Measurements from ENCODE around the gene SGMS1.
"Not testable (repeated sequence)": the region's sequence is repeated elsewhere in the genome, so short reads cannot be mapped to it uniquely, and the experiment has no call there.

The SGMS1 gene

GRCh38 chr10:50578949-50579348 is 44.8 kb downstream of the SGMS1 start:
- no peak for DNase-seq

GRCh38 chr10:50577681-50578350 is 45.9 kb downstream of the SGMS1 start:
- no peak for DNase-seq

- DNase-seq = no peak
Measured at GRCh38 chr10:50577010-50577409, 46.7 kb downstream of the SGMS1 start.

- DNase-seq = no peak
Measured at GRCh38 chr10:50576245-50576815, 47.4 kb downstream of the SGMS1 start.

GRCh38 chr10:50575477-50576244 is 48.1 kb downstream of the SGMS1 start:
- no peak for DNase-seq

GRCh38 chr10:50574931-50575330 is 48.8 kb downstream of the SGMS1 start:
- DNase-seq = no peak

GRCh38 chr10:50574305-50574704 is 49.5 kb downstream of the SGMS1 start:
- no peak for DNase-seq

GRCh38 chr10:50572017-50572491 is 51.7 kb downstream of the SGMS1 start:
- DNase-seq = no peak

- DNase-seq = not testable (repeated sequence)
Measured at GRCh38 chr10:50568750-50569149, 55.0 kb downstream of the SGMS1 start.

- DNase-seq = peak; percentile 75
Measured at GRCh38 chr10:50567384-50567783, 56.4 kb downstream of the SGMS1 start.

- DNase-seq = no peak
Measured at GRCh38 chr10:50566150-50566549, 57.6 kb downstream of the SGMS1 start.

GRCh38 chr10:50565301-50566083 is 58.3 kb downstream of the SGMS1 start:
- no peak for DNase-seq

GRCh38 chr10:50563906-50564305 is 59.9 kb downstream of the SGMS1 start:
- DNase-seq = no peak

GRCh38 chr10:50561816-50562215 is 61.9 kb downstream of the SGMS1 start:
- no peak for DNase-seq

- no peak for DNase-seq
Measured at GRCh38 chr10:50561266-50561665, 62.5 kb downstream of the SGMS1 start.

- no peak for DNase-seq
Measured at GRCh38 chr10:50560370-50560769, 63.4 kb downstream of the SGMS1 start.

- no peak for DNase-seq
Measured at GRCh38 chr10:50558371-50558770, 65.4 kb downstream of the SGMS1 start.

- no peak for DNase-seq
Measured at GRCh38 chr10:50557130-50557682, 66.5 kb downstream of the SGMS1 start.

- DNase-seq = no peak
Measured at GRCh38 chr10:50556237-50557120, 67.3 kb downstream of the SGMS1 start.

GRCh38 chr10:50554995-50555568 is 68.7 kb downstream of the SGMS1 start:
- no peak for DNase-seq

GRCh38 chr10:50554376-50554994 is 69.3 kb downstream of the SGMS1 start:
- no peak for DNase-seq
